ENCODE data around the gene AMOTL2. TPM values are rescaled to one million over a fixed set of nuclear protein-coding genes. Genes with fewer than 3 reads are reported as not detected.

AMOTL2 gene
- total RNA-seq, 4 donors from 2014 or later, result 20.3 to 72.8 (median 31.6) TPM

DNA sequence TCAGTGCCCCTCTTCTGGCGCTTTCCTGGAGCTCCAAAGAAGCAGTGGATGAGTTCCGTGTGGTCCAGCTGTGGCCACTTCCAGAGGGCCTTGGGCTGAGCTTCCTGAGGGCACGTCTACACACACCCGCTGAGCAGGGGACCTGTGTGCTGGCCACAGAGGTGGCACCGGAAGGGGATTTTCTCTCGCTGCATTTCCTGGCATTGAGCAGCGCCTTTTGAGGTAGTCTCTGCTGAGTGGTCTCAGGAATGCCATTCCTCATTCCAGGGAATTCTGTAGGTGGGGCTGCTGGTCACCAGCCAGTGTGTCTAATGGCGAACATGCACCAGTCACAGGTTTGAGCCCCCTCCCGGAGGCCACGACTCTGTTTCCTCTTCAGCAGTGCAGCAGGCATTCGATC, 48.1 kb downstream of the AMOTL2 start:
- peaks cover 0 to 11% (median 0%) of the 10 kb centered on the region in 4 donors for H3K4me1 ChIP-seq
- peak overlapping the region in 2 of 4 donors; percentile 12 to 40 for H3K27ac ChIP-seq
- no peaks in the 10 kb centered on the region for H3K27me3 ChIP-seq
- no peaks in the 10 kb centered on the region for H3K36me3 ChIP-seq
- no peaks in the 10 kb centered on the region for H3K9me3 ChIP-seq
- H3K4me3 ChIP-seq, result no peak overlapping the region
- no peak for TF ChIP-seq POLR2A (IDR thresholded peaks at IDR 0.05)
- no peak for TF ChIP-seq CTCF (IDR thresholded peaks at IDR 0.05)
- no peak for DNase-seq

- H3K4me1 ChIP-seq, result peaks cover 0 to 11% (median 0%) of the 10 kb centered on the region in 4 donors
- DNase-seq, result no peak
- no peak for TF ChIP-seq POLR2A (IDR thresholded peaks at IDR 0.05)
Observed at GRCh38 chr3:134325706-134326105, 48.5 kb downstream of the AMOTL2 start.

DNA sequence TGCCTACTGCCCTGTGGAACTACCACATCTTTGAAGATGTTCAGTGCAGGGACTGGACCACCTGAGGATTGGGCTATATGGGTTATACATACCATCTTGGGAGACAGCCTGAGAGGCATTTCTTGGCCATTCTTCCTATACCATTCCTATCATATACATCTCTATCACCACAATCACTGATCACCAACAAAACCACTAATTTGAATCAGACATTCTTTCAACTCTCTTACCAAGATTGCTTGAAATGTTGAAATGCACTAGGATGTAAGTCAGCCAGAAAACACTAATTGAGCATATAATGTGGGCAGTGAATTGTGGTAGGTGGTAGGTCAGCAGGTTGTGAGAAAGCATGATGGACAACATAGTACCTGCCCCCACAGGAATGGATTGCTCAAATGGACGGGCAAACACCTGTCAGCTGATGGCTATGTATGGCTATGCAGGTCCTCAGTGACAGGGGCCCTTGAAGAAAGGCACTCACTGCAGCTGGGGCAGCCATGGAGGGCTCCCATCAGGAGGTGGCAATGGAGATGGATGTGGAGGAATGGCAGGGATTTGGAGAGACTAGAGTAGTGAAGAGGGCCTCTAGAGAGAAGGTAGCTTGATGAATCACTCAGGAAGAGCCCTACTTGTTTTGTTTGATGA, 49.1 kb downstream of the AMOTL2 start:
- DNase-seq, result no peak
- Histone ChIP-seq H3K27ac (no peak overlapping the region), H3K9me3 (no peaks in the 10 kb centered on the region), H3K4me3 (no peak overlapping the region), H3K27me3 (no peaks in the 10 kb centered on the region), H3K4me1 (peaks cover 0 to 11% (median 0%) of the 10 kb centered on the region in 4 donors), H3K36me3 (no peaks in the 10 kb centered on the region)
- TF ChIP-seq POLR2A (IDR thresholded peaks at IDR 0.05), result no peak
- TF ChIP-seq CTCF (IDR thresholded peaks at IDR 0.05), result no peak

More at GRCh38 chr3:134325706-134326105, 48.5 kb downstream of the AMOTL2 start:
- Histone ChIP-seq H3K9me3 (no peaks in the 10 kb centered on the region), H3K27ac (no peak overlapping the region), H3K27me3 (no peaks in the 10 kb centered on the region), H3K4me3 (no peak overlapping the region), H3K36me3 (no peaks in the 10 kb centered on the region)

DNA sequence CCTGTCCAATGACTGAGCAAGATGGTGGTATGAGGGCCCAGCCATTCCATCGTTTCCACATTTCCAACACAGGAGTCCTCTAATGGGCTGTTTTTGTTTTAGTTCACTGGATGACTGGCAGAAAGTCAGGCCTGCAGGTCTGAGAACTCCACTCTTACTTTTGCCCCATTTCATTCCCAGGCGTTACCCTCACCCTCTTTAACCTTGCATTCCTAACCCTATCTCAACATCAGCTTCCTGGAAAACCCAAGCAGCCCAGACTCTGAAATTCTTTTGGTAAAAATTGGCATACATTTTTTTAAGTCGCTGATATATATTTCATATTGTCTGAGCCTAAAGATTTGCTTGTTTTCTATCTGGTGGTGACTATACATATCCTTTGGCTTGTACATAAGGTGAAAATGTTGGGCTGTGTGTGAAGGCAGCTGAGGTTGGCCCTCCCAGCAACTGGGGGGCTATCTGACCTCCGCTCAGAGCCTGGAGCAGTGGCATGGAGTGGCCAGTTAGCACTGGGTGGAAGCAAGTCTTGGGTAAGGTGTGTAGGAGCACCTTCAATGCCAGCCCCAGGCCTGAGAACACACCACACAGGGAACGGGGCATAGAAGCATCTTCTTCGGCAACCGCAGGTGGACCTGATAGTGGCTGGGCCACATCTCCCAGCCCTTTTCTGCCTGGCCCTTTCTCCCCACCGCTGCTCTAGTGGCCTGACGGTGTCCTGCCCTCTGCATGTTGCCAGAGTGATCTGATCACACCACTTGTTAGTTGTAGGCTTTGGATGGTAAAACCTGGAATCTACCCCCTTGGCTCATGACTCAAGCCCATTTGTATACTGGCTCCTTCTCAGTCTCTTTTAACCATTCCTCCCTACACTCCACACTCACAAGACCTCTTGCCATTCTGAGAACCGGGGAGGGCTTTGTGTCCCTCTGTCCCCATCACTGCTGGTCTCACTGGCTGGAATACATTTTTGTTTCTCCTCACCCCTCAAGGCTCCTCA, 50.0 kb downstream of the AMOTL2 start:
- Histone ChIP-seq H3K27ac (no peak overlapping the region), H3K4me1 (peaks cover 0 to 11% (median 0%) of the 10 kb centered on the region in 4 donors), H3K27me3 (no peaks in the 10 kb centered on the region), H3K4me3 (no peak overlapping the region), H3K36me3 (no peaks in the 10 kb centered on the region), H3K9me3 (no peaks in the 10 kb centered on the region)
- DNase-seq, result no peak
- TF ChIP-seq POLR2A (IDR thresholded peaks at IDR 0.05), result no peak
- no peak for TF ChIP-seq CTCF (IDR thresholded peaks at IDR 0.05)

DNA sequence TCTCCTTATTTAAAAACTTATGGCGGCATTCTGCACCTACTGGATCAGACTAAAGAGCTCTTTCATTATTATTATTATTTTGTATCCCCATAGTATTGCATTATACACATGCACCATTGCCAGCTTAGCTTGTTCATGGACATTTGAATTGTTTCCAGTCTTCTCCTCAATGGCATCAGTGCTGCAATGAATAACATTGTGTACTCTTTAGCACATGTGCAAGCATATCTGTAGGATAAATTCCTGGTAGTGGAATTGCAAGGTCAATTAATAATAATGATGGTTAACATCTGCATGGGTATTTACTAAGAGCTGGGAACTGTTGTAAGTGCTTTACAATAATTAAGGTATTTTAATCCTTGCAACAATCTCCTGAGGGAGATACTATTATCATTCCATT, 52.0 kb downstream of the AMOTL2 start:
- Histone ChIP-seq H3K27me3 (no peaks in the 10 kb centered on the region), H3K9me3 (no peaks in the 10 kb centered on the region), H3K27ac (no peak overlapping the region), H3K36me3 (no peaks in the 10 kb centered on the region), H3K4me3 (no peak overlapping the region), H3K4me1 (peaks cover 0 to 11% (median 0%) of the 10 kb centered on the region in 4 donors)
- no peak for TF ChIP-seq POLR2A (IDR thresholded peaks at IDR 0.05)
- TF ChIP-seq CTCF (IDR thresholded peaks at IDR 0.05), result no peak
- DNase-seq, result no peak

DNA sequence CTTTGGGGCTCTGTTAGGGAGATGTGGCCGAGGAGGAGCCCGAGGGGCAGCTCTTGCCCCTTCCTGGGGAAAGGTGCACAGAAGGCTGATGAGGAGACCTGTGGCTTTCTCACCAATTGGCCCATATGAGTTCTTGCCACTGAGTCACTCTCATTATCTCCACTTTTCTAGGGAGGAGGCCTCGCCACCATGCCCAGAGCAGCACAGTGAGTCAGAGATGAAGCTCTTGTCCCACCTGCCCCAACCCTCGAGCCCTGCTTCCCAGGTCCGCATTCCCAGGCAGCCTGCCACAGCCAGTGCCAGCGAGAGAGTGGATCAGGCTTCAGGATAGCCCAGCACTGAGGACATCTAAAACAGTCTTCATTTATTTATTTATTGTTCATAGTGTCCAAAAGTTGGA, 53.5 kb downstream of the AMOTL2 start:
- Histone ChIP-seq H3K27me3 (no peaks in the 10 kb centered on the region), H3K36me3 (no peaks in the 10 kb centered on the region), H3K9me3 (no peaks in the 10 kb centered on the region), H3K27ac (no peak overlapping the region), H3K4me1 (no peaks in the 10 kb centered on the region), H3K4me3 (no peak overlapping the region)
- TF ChIP-seq POLR2A (IDR thresholded peaks at IDR 0.05) (no peak), CTCF (IDR thresholded peaks at IDR 0.05) (no peak)
- DNase-seq, result no peak

Measured in Peyer's patch (tissue), 4 donors.